HG02763 (cell line): ENCODE measurements around the gene GOLGB1.
"Not testable (repeated sequence)": the region's sequence is repeated elsewhere in the genome, so short reads cannot be mapped to it uniquely, and the experiment has no call there.

Experiments used
- ATAC-seq: cut with Tn5 transposase; IDR thresholded peaks from one replicate; pipeline ENCODE4 v1.9.1; 2021; ENCODE audit warnings: mild to moderate bottlenecking, moderate library complexity; ENCODE audit not compliant: unreplicated experiment

GOLGB1 gene

DNA sequence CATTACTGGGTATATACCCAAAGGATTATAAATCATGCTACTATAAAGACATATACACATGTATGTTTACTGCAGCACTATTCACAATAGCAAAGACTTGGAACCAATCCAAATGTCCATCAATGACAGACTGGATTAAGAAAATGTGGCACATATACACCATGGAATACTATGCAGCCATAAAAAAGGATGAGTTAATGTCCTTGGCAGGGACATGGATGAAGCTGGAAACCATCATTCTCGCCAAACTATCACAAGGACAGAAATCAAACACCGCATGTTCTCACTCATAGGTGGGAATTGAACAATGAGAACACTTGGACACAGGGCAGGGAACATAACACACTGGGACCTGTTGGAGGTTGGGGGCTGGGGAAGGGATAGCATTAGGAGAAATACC lies 6.4 kb downstream of the GOLGB1 start:
- not testable (repeated sequence) for ATAC-seq

- no peak for ATAC-seq
Measured at GRCh38 chr3:121740896-121741295, 8.6 kb downstream of the GOLGB1 start.

DNA sequence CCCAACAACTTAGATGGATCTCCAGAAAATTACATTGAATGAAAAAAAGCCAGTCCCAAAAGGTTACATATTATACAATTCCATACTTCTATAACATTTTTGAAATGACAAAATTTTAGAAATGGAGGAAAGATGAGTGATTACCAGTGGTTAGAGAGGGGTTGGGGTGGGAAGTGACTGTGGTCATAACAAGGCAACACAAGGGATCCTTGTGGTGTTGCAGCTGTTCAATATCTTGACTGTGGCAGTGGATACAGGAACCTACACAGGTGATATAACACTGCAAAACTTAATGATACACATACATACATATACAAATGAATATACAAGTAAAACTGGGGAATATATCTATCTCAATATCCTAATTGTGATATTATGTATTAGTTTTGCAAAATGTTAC lies 9.6 kb downstream of the GOLGB1 start:
- ATAC-seq: no peak

GRCh38 chr3:121737644-121738043 lies 11.9 kb downstream of the GOLGB1 start:
- no peak for ATAC-seq

- ATAC-seq: no peak
Measured at GRCh38 chr3:121736112-121736511, 13.4 kb downstream of the GOLGB1 start.

- peak; percentile 92 for ATAC-seq
Measured at GRCh38 chr3:121735047-121735696, 14.4 kb downstream of the GOLGB1 start.

- no peak for ATAC-seq
Measured at GRCh38 chr3:121730940-121731687, 18.4 kb downstream of the GOLGB1 start.

- ATAC-seq: peak; percentile 87
Measured at GRCh38 chr3:121724130-121724529, 25.4 kb downstream of the GOLGB1 start.

- ATAC-seq: no peak
Measured at GRCh38 chr3:121723485-121723884, 26.1 kb downstream of the GOLGB1 start.

DNA sequence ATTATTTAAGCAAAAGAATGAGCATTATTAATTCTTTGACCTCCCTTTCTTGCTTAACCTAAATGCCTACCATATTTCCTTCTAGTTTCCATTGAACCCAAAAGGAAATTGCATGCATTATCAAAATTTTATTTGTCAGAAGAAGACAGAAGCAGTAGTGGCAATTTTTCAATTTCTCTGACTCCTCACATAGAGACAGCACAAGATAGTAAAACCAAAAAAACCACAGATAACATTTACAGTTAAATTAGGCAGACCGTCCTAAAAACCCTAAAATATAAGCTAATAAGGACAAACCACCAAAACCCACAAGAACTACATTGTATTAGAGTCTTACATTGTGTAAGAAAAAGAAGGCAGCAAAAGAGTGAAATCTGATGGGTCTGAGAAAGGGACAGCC lies 27.1 kb downstream of the GOLGB1 start:
- no peak for ATAC-seq

DNA sequence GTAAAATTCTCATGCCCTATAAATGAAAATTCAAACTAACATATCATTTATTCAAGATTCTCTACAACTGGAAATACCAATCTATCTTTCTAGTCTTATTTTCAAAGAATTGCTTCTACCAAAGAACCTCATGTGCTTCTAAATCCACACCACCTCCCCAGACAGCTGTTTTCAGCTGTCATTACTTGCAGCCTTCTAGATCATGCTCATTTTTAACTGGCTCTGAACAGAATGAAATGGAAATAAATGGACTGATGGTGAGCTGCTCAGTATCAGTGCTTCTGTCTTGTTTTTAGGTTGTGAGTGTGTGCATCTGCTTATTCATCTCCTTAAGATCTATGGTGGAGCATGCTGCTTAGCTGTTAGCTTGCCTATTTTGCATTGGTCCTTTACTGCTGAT lies 29.4 kb downstream of the GOLGB1 start:
- no peak for ATAC-seq

DNA sequence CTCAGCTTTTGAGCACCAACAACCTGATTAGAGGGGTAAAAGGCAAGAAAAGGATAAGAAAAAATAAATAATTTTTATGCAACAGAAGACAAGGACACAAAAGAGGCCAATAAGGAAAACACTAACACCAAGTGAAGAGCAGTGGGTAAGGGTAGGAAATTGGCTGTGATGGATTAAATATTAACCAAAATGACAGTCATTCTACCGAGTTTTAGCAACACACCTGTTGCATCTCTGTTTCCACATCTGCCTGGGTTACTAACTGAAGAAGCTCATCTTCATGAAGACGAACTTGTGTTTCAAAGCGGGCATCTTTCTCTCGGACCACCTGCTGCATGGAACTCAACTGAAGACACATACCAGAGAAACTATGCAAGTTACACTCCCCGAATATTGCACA lies 30.1 kb downstream of the GOLGB1 start:
- ATAC-seq: no peak

- ATAC-seq: no peak
Measured at GRCh38 chr3:121718205-121718846, 31.2 kb downstream of the GOLGB1 start.

GRCh38 chr3:121710347-121710746 lies 39.2 kb downstream of the GOLGB1 start:
- no peak for ATAC-seq

DNA sequence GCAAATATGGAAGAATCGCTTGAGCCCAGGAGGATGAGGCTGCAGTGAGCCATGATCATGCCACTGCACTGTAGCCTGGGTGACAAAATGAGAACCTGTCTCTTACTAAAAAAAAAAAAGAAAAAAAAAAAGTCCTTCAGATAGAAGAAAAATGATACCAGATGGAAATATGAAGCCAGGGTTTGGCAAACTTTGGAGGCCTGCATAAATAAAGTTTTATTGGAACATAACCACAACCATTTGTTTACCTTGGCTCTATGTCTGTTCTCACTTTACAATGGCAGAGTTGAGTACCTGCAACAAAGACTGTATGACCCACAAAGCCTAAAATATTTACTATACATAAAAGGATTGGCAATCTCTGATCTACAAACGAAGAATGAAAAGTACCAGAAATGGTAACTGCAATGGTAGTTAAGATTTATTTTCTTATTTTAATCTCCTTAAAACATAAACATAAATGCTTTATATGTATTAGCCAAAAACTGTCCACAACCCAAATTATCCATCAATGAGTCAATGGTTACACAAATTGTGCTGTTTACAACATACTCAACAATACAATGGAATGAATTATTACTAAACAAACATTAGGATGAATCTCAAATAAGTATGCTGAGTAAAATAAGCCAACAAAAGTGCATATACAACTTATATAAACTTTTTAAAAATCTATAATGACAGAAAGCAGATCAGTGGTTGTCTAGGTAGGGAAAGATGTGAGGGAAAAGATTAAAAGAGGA lies 41.8 kb downstream of the GOLGB1 start:
- ATAC-seq: no peak

- no peak for ATAC-seq
Measured at GRCh38 chr3:121705541-121705940, 44.0 kb downstream of the GOLGB1 start.

GRCh38 chr3:121703973-121704372 lies 45.6 kb downstream of the GOLGB1 start:
- ATAC-seq: no peak

GRCh38 chr3:121698901-121699300 lies 50.6 kb downstream of the GOLGB1 start:
- no peak for ATAC-seq

- ATAC-seq: no peak
Measured at GRCh38 chr3:121698476-121698875, 51.1 kb downstream of the GOLGB1 start.

DNA sequence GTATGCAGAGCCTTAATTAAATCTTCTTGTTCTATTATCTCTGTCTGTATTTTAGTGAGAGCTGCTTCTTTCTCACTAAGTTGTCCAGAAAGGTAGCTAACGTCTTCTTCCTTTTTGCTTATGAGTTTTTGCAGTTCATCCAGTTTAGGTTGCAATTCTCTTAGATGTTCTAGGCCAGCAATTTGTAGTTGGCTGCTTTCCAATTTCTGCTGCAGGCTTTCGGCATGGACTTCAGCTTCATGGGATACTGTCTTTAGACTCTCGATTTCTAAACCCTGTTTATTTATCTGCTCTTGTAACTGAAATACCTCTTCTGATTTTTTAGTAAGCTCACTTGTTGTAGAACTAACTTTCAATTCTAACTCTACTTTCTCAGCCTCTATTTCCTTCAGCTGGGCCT lies 53.4 kb downstream of the GOLGB1 start:
- ATAC-seq: no peak

DNA sequence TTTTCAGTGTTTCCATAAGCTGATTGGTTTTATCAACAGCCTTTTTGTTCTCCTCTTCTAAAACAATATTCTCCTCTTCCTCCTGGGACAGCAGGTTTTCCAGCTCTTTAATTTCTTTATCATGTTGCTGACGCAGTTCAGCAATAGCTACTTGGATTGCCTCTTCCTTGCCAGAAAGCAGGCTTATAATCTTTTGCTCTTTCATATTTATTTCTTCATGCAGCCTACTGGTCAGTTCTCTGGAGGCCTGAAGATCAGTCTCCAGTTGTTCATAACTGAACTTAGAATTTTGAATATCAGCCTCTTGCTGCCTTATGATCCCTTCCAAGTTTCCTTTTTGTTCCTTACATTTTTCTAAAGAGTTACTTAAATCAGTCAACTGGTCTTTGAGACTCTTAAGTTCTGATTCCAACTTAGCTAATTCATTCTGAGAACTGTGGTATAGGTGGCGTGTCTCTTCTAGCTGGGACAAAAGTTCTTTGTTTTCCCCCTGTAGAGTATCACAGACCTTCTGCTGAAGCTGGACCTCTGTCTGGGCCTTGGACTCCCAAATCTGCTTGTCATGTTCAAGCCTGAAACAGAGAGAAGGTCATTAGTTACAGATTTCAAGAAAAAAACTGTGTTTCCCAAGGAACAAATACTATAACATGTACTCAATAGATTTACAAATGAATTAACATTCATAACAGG lies 57.4 kb downstream of the GOLGB1 start:
- no peak for ATAC-seq
